Small intestine (tissue), 7 donors: ENCODE data around the gene DNMBP. TPM values are rescaled to one million over a fixed set of nuclear protein-coding genes. Genes with fewer than 3 reads are reported as not detected.
A peak's percentile ranks its signal among the peaks of the same experiment; 100 is the strongest.
"Not testable (repeated sequence)": the region's sequence is repeated elsewhere in the genome, so short reads cannot be mapped to it uniquely, and the experiment has no call there.

Experiments
- DNase-seq, 2 donors: peaks; one replicate each; pipeline versions ENCODE4 v3.0.0 to v3.0.0-alpha.2; 2013
- FAIRE-seq: peaks from 2 replicates; lab custom pipeline; 2012; peaks lifted over from hg19 to GRCh38; lab: Jason Lieb, UNC
- H3K27ac ChIP-seq, 3 donors: one replicate each; pipeline ENCODE4 v1.5.1; 2013; ENCODE audit warnings: low read length in 2 of 3, mild to moderate bottlenecking in 2 of 3, control low read depth in 1 of 3, inconsistent platforms in 1 of 3, low read depth in 1 of 3, moderate library complexity in 1 of 3
- H3K27me3 ChIP-seq, 3 donors: one replicate each; pipeline ENCODE4 v1.6.1; 2013; ENCODE audit warnings: low read length in 3 of 3, inconsistent platforms in 1 of 3; ENCODE audit not compliant: control insufficient read depth in 3 of 3, insufficient read depth in 3 of 3
- H3K36me3 ChIP-seq, 3 donors: one replicate each; pipeline ENCODE4 v1.6.1; 2013; ENCODE audit warnings: low read length in 3 of 3, inconsistent platforms in 1 of 3, low read depth in 1 of 3, mild to moderate bottlenecking in 1 of 3, moderate library complexity in 1 of 3; ENCODE audit not compliant: control insufficient read depth in 3 of 3, insufficient read depth in 2 of 3
- H3K4me1 ChIP-seq, 3 donors: one replicate each; pipeline ENCODE4 v1.6.1; 2013; ENCODE audit warnings: low read length in 2 of 3, inconsistent platforms in 1 of 3, low read depth in 1 of 3, mild to moderate bottlenecking in 1 of 3, moderate library complexity in 1 of 3; ENCODE audit not compliant: control insufficient read depth in 3 of 3, insufficient read depth in 2 of 3
- H3K4me3 ChIP-seq, 3 donors: one replicate each; pipeline ENCODE4 v1.5.1; 2013; ENCODE audit warnings: low read length in 3 of 3, control low read depth in 1 of 3, inconsistent platforms in 1 of 3, low read depth in 1 of 3, mild to moderate bottlenecking in 1 of 3, moderate library complexity in 1 of 3
- H3K9me3 ChIP-seq, 2 donors: one replicate each; pipeline ENCODE4 v1.6.1; 2013; ENCODE audit warnings: low read depth in 1 of 2, low read length in 1 of 2; ENCODE audit not compliant: control insufficient read depth in 2 of 2, insufficient read depth in 1 of 2
- WGBS, 3 donors: extraction: QIAGEN DNeasy Blood & Tissue Kit; methylation state at CpG; one replicate each; pipeline ENCODE4 v1.1.7; 2013; 5-methylcytosine and 5-hydroxymethylcytosine counted together
- polyA plus RNA-seq, 4 donors: library from polyadenylated mRNA; stranded (reverse) in 3 of 4; unstranded in 1 of 4; fragments of 200-250 nt in 3 of 4; fragments of 120-200 nt in 1 of 4; gene quantifications; one replicate each; pipeline versions ENCODE4 v1.2.1 to v1.2.3, GENCODE V29; 2013
- donor health status: healthy with polysubstance abuse.
- donor health status: control.
- donor health status: control.
- donor health status: Bipolar disorder and iron deficiency.
- donor health status: healthy.

Gene DNMBP
- polyA plus RNA-seq, 4 donors = 18.4 to 52.2 (median 28.0) TPM

GRCh38 chr10:99905971-99906370 is 103.8 kb downstream of the DNMBP start:
- Histone ChIP-seq H3K27ac (no peak overlapping the region), H3K4me1 (no peaks in the 10 kb centered on the region), H3K27me3 (no peaks in the 10 kb centered on the region), H3K9me3 (no peaks in the 10 kb centered on the region), H3K36me3 (peaks cover 12 to 78% (median 16%) of the 10 kb centered on the region in 3 donors), H3K4me3 (no peak overlapping the region)
- 60 to 79% (median 60%) methylated on average over 3 of the region's 3 CpGs for WGBS, 3 donors
- DNase-seq (no peak), FAIRE-seq (no peak)

- no peaks in the 10 kb centered on the region for H3K9me3 ChIP-seq
- FAIRE-seq = no peak
- H3K27me3 ChIP-seq = no peaks in the 10 kb centered on the region
- 87 to 91% (median 88%) methylated on average over 9 of the region's 9 CpGs for WGBS, 3 donors
- peaks cover 12 to 53% (median 40%) of the 10 kb centered on the region in 3 donors for H3K36me3 ChIP-seq
- DNase-seq = no peak
- H3K4me1 ChIP-seq = no peaks in the 10 kb centered on the region
- no peak overlapping the region for H3K4me3 ChIP-seq
- no peak overlapping the region for H3K27ac ChIP-seq
Observed at GRCh38 chr10:99895867-99896266, 113.9 kb downstream of the DNMBP start.

- peaks cover 12 to 51% (median 40%) of the 10 kb centered on the region in 3 donors for H3K36me3 ChIP-seq
- H3K4me3 ChIP-seq, H3K27ac ChIP-seq, H3K9me3 ChIP-seq, H3K4me1 ChIP-seq, FAIRE-seq, DNase-seq, H3K27me3 ChIP-seq: not testable (repeated sequence)
- 94 to 98% (median 95%) methylated on average over 9 of the region's 9 CpGs for WGBS, 3 donors
Observed at GRCh38 chr10:99895066-99895465, 114.7 kb downstream of the DNMBP start.

GRCh38 chr10:99894613-99895012 is 115.1 kb downstream of the DNMBP start:
- Histone ChIP-seq H3K27ac (no peak overlapping the region), H3K4me1 (no peaks in the 10 kb centered on the region), H3K36me3 (peaks cover 12 to 50% (median 40%) of the 10 kb centered on the region in 3 donors), H3K4me3 (no peak overlapping the region), H3K9me3 (no peaks in the 10 kb centered on the region), H3K27me3 (no peaks in the 10 kb centered on the region)
- FAIRE-seq (no peak), DNase-seq (no peak)
- 91 to 97% (median 96%) methylated on average over 4 of the region's 4 CpGs for WGBS, 3 donors

GRCh38 chr10:99888622-99889021 is 121.1 kb downstream of the DNMBP start:
- Histone ChIP-seq H3K27ac (no peak overlapping the region), H3K4me3 (no peak overlapping the region), H3K27me3 (no peaks in the 10 kb centered on the region), H3K9me3 (no peaks in the 10 kb centered on the region), H3K4me1 (no peaks in the 10 kb centered on the region), H3K36me3 (peaks cover 20 to 54% (median 31%) of the 10 kb centered on the region in 3 donors)
- FAIRE-seq (no peak), DNase-seq (no peak)
- 81 to 97% (median 88%) methylated on average over 4 of the region's 4 CpGs for WGBS, 3 donors

- H3K9me3 ChIP-seq = no peaks in the 10 kb centered on the region
- H3K36me3 ChIP-seq = peaks cover 32 to 81% (median 46%) of the 10 kb centered on the region in 3 donors
- 66 to 80% (median 71%) methylated on average over 2 of the region's 2 CpGs for WGBS, 3 donors
- FAIRE-seq (no peak), DNase-seq (no peak)
- H3K27me3 ChIP-seq = no peaks in the 10 kb centered on the region
- H3K4me1 ChIP-seq = no peaks in the 10 kb centered on the region
- H3K4me3 ChIP-seq = no peak overlapping the region
- no peak overlapping the region for H3K27ac ChIP-seq
Observed at GRCh38 chr10:99883523-99883922, 126.2 kb downstream of the DNMBP start.

GRCh38 chr10:99881371-99881770 is 128.4 kb downstream of the DNMBP start:
- Histone ChIP-seq H3K36me3 (peaks cover 41 to 87% (median 41%) of the 10 kb centered on the region in 3 donors), H3K9me3 (no peaks in the 10 kb centered on the region), H3K27ac (no peak overlapping the region), H3K4me3 (no peak overlapping the region), H3K27me3 (no peaks in the 10 kb centered on the region), H3K4me1 (no peaks in the 10 kb centered on the region)
- FAIRE-seq = no peak
- DNase-seq = no peak
- 88 to 93% (median 92%) methylated on average over 5 of the region's 5 CpGs for WGBS, 3 donors

GRCh38 chr10:99880080-99880835 is 129.5 kb downstream of the DNMBP start:
- Histone ChIP-seq H3K36me3 (peaks cover 32 to 80% (median 39%) of the 10 kb centered on the region in 3 donors), H3K9me3 (no peaks in the 10 kb centered on the region), H3K4me1 (no peaks in the 10 kb centered on the region), H3K27ac (peak overlapping the region in 1 of 3 donors; percentile 45), H3K27me3 (no peaks in the 10 kb centered on the region), H3K4me3 (no peak overlapping the region)
- no peak for DNase-seq
- WGBS, 3 donors = 71 to 81% (median 73%) methylated on average over 19 of the region's 19 CpGs
- FAIRE-seq = no peak
